NCI-H1048 (cell line): Measurements from ENCODE around the gene BRICD5.
"Not testable (repeated sequence)": the region's sequence is repeated elsewhere in the genome, so short reads cannot be mapped to it uniquely, and the experiment has no call there.

Experiments
- DNase-seq: peaks from one replicate; lab custom pipeline; 2025; lab: John Stamatoyannopoulos, UW

The BRICD5 gene

DNA sequence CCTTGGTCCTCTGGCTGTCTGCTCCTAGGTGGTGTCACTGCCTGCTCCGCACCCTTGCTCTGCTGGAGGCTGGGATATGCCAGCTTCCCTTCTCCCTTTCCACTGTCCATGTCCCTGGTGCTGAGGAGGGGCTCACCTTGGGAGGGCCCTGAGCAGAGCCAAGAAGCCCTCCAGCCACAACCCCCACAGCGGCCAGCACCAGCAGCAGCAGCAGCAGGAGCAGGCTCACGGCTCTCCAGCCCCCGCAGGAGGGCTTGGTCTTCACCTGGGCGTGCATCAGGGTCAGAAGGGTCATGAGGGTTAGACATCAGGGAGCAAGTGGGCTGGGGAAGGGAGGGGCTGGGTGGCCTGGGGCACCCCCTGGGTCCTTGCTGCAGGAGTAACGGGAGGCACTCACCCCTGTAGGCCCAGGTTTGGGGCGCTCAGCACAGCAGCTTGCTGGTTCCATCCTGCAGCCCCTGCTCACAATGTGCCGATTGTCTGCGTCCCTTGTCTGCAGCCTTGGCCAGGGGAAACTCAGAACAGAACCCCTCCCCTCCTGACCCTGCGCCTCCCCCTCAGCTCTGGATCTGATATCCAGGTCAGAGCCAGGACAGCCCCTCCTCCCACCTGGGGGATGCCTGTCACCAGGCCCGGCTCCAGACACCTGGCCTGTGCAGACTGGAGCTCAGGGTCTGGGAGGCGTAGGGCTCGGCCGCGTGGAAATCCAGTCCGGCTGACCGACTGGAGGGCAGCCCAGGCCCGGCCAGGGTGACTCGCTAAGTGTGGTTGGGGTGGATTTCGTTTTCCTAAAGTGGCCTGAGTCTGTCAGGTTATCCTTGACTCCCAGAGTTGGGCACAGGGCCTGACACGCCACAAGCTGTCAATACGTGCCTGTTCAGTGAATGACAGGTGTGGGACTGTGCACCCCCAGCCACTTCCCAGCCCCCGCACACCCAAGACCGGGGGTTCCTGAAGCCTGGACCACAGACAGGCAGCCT lies at the start of gene BRICD5:
TSS of gene BRICD5 (minus strand) at position 478 of the 980 bp plus-strand sequence. CDS start at position 448, 30 bp downstream.
- DNase-seq: no peak

- DNase-seq: no peak
Measured at GRCh38 chr16:2260250-2260649, 49.6 kb upstream of the BRICD5 start.

DNA sequence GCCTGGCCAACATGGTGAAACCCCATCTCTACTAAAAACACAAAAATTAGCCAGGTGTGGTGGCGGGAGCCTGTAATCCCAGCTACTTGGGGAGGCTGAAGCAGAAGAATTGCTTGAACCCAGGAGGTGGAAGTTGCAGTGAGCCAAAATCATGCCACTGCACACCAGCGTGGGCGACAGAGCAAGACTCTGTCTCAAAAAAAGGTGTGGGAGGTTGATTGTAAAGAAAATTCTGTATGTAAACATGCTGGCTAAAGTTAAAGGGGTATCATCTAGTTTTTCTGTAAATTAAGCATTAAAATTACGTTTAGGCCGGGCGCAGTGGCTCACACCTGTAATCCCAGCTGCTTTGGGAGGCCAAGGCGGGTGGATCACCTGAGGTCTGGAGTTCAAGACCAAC lies 47.9 kb upstream of the BRICD5 start:
- DNase-seq: not testable (repeated sequence)

GRCh38 chr16:2257726-2258125 lies 47.1 kb upstream of the BRICD5 start:
- no peak for DNase-seq

- no peak for DNase-seq
Measured at GRCh38 chr16:2256531-2257140, 46.0 kb upstream of the BRICD5 start.

DNA sequence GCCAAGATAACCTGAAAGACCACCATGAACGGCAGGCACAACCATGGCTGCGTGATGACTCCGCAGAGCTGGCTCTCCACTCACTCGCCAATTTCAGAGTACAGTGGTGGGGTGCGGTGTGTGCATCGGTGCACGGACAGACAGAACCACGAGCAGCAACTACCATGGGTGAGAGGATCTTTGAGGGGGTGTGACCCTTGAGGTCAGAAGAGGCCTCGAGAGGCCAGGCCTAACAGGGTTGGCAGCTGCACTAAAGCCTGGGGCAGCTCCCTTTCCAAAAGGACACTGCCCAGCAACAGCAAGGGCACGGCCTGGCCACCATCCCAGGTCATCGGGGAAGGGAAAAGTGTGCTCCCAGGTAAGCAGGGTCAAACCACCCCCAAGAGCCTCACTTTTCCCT lies 42.6 kb upstream of the BRICD5 start:
- DNase-seq: no peak

GRCh38 chr16:2252806-2253148 lies 42.1 kb upstream of the BRICD5 start:
- no peak for DNase-seq

- no peak for DNase-seq
Measured at GRCh38 chr16:2251296-2252111, 40.8 kb upstream of the BRICD5 start, which contains the start of gene ECI1. TSS of gene ECI1 (minus strand) at chr16:2251587. CDS start at chr16:2251566, 21 bp downstream.

- no peak for DNase-seq
Measured at GRCh38 chr16:2250652-2251295, 40.1 kb upstream of the BRICD5 start.

- no peak for DNase-seq
Measured at GRCh38 chr16:2246301-2246885, 35.7 kb upstream of the BRICD5 start.

DNA sequence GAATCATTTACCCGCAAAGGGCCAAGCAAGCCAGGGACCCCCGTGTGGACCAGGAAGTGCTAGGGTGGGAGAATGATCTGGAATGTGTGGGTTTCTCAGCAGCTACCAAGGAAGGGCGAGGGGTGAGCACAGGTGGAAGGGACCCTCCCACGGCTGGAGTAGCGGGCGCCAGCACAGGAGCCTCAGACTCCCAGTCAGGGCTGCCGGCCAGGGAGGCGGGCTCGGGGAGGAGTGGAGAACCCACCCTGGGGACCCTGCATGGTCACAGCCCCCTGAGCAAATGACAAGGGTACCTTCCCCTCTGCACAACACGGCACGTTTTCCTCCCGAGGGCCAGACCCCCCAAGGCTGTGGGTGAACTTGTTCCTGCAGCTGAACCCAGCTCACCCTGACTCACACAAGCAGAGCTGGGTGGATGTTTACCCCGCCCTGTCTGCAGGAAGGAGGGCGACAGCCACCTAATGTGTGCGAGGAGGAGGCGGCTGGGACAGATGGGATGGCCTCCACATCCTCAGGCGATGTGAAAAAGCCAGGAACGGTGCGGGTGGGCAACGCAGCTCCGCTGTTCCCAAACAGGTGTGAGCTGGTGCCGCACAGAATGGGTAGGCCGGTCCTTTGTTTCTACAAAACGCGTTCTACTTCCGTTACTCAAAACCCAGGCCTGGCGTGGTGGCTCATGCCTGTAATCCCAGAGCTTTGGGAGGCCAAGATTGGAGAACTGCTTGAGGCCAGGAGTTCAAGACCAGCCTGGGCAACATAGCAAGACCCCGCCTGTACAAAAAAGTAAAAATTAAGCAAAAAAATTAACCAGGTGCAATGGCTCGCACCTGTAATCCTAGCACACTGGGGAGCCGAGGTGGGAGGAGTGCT lies 34.5 kb upstream of the BRICD5 start:
- no peak for DNase-seq

DNA sequence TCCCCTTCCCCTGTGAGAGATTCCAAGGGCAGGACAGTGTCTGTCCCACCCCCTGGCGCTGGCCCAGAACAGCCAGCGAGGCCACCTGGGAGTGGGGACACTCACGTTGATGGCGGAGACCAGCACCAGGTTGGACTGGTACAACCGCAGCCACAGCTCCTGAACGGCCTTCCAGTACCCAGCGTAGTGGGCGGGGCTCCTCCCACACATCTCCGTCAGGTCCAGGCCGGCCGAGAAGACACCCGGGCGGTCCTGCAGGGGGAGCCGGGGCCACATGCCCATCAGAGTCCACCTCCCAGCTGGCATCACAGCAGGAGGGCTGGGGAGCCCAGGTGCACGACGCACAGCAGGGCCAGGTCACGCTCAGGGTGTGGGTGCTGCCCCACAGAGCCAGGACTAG lies 33.6 kb upstream of the BRICD5 start:
- DNase-seq: no peak

DNA sequence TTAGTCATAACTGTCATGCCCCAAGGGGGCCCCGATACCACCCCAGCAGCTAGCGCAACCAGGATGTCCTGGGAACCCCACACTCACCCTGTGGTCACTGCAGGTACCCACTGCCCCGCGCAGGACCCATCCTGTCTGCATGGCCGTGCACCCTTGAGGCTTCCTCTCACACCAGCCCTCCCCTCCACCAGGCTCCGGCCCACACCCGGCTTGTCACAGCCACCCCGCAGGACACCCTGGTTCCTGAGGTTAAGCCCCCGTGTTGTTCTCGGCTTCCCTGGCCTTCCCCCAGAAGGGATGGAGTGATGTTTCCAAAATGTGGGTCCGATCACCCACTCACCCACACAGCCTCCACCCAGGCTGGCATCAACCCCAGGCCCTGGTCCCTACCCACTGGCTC lies 33.1 kb upstream of the BRICD5 start:
- no peak for DNase-seq

DNA sequence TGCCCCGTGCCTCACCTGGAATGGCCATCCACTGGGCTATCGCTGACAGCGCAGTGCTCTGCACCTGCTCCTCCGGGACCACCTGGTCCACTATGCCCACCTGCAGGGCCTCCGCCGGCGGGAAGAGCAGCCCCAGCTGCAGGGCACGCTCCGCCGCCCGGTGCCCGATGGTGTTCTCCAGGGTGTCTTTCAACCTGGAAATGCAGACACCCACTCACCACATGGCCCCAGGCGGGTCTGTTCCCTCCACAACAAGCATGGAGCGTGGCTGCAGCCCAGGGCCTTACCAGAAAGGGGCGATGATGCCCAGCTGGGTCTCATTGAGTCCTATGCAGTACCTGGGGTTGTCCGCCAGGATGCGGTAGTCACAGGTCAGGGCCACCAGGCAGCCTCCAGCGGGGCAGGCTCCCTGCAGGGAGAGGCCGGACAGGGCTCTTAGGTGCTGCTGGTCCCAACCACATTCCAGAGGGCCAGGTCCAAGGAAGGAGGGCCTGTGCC lies 32.4 kb upstream of the BRICD5 start:
- no peak for DNase-seq

GRCh38 chr16:2242598-2242997 lies 31.9 kb upstream of the BRICD5 start:
- no peak for DNase-seq

DNA sequence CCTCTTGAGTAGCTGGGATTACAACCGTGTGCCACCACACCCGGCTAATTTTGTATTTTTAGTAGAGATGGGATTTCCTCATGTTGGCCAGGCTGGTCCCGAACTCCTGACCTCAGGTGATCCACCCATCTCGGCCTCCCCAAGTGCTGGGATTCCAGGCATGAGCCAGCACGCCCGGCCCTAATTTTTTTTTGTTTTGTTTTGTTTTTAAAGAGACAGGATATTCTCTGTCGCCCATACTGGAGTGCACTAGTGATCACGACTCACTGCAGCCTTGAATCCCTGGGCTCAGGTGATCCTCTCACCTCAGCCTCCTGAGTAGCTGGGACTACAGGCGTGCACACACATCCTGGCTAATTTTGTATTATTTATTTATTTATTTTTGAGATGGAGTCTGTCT lies 29.7 kb upstream of the BRICD5 start:
- DNase-seq: not testable (repeated sequence)

DNA sequence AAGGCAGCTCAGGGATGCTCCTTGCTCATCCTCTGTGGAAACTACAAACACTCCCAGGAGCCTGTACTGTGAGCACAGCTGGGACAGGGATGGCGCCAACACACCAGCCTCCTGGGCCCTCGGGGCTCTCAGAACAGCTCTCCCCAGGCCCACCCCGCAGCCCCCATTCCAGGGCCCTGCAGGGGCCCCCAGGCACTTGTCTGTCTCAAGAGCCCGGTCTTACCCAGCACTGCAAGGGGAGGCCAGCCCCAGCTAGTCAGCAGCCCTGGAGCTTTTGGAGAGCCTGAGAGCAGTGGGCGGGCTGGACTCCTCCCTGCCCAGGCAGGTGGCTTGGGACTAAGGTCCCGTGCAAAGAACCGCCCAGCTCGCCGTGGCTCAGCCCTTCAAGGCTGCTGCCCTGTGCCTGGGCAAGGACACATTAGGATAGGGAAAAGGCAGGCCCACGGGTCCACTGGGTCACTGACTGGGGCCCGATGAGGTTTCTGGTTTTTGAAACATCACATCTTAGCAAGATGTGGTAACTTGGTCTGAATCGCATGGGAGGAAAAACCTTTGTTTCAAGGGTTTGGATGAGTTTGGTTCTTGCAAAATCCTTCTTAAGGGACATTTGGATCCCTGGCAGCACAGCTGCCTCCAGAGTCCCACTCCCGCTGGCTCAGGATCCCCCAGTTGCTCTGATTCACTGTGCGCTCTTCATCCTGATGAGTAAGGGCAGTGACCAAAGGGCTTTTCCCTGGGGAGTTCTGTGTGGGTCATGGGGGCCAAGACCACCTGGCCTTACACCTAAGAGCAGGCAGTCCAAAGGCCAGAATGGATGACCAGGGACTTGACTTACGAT lies 28.4 kb upstream of the BRICD5 start:
- no peak for DNase-seq

GRCh38 chr16:2238150-2238837 lies 27.6 kb upstream of the BRICD5 start:
- DNase-seq: no peak
